ENCODE results near the gene IL1R1.

GRCh38 chr2:102138331-102138730, 4.2 kb upstream of the IL1R1 start:
- TF ChIP-seq POLR2A (IDR thresholded peaks at IDR 0.05) (no peak), CTCF (IDR thresholded peaks at IDR 0.05) (no peak)
